Cardiac muscle cell (in vitro differentiated cells and primary cell): ENCODE data around the gene CHMP2A. TPM values are rescaled to one million over a fixed set of nuclear protein-coding genes. Genes with fewer than 3 reads are reported as not detected.

ENCODE experiments used
- DNase-seq, 2 donors: peaks; one replicate each; pipeline versions ENCODE4 v3.0.0 to v3.0.0-alpha.2; 2010 to 2017; ENCODE audit warnings: low read depth in 1 of 2, low spot score in 1 of 2
- H3K27ac ChIP-seq: fragments of 200-600 bp; sonication (generic); 2 replicates; pipeline ENCODE4 v1.5.1; 2016
- H3K27me3 ChIP-seq: fragments of 200-600 bp; sonication (generic); 2 replicates; pipeline ENCODE4 v1.6.0; 2016; ENCODE audit warnings: control low read depth
- H3K36me3 ChIP-seq: fragments of 200-600 bp; sonication (generic); 2 replicates; pipeline ENCODE4 v1.5.1; 2016; ENCODE audit warnings: control low read depth
- H3K4me1 ChIP-seq: fragments of 200-600 bp; sonication (generic); 2 replicates; pipeline ENCODE4 v1.8.1; 2017; ENCODE audit warnings: low read depth, mild to moderate bottlenecking, mixed run types
- H3K4me3 ChIP-seq: fragments of 200-600 bp; sonication (generic); 2 replicates; pipeline ENCODE4 v1.5.1; 2016; ENCODE audit warnings: mild to moderate bottlenecking
- H3K9me3 ChIP-seq: fragments of 200-600 bp; sonication (generic); 2 replicates; pipeline ENCODE4 v1.5.1; 2017; ENCODE audit warnings: low read depth, mild to moderate bottlenecking, control low read depth
- CTCF ChIP-seq: IDR thresholded peaks from 2 replicates; pipeline ENCODE4 v1.5.1; 2012; ENCODE audit warnings: low read depth, mild to moderate bottlenecking, low read length
- polyA plus RNA-seq: library from polyadenylated mRNA; unstranded; fragments of >200 nt; fragmentation: Nextera tagmentation; extraction: Ambion mirVana; gene quantifications from 2 replicates; pipeline ENCODE4 v1.2.1, GENCODE V29; 2016
- total RNA-seq: library from RNA; depleted of rRNA; stranded (reverse); fragments of >200 nt; gene quantifications from 2 replicates; pipeline ENCODE4 v1.2.3, GENCODE V29; 2016

CHMP2A gene
- total and polyA plus RNA-seq, 2 experiments from 2014 or later = 247 to 265 TPM

GRCh38 chr19:58547323-58548312, 7.3 kb downstream of the CHMP2A start:
- Histone ChIP-seq H3K27me3 (peaks cover 4% of the 10 kb centered on the region), H3K4me1 (peaks cover 12% of the 10 kb centered on the region), H3K27ac (no peak overlapping the region), H3K4me3 (no peak overlapping the region), H3K9me3 (no peaks in the 10 kb centered on the region), H3K36me3 (peaks cover 47% of the 10 kb centered on the region)
- DNase-seq = no peak
- TF ChIP-seq CTCF = no peak

- Histone ChIP-seq H3K9me3 (no peaks in the 10 kb centered on the region), H3K4me3 (peak overlapping the region; percentile 84), H3K4me1 (peaks cover 12% of the 10 kb centered on the region), H3K27ac (peak overlapping the region; percentile 42), H3K27me3 (peaks cover 15% of the 10 kb centered on the region), H3K36me3 (peaks cover 39% of the 10 kb centered on the region)
- no peak for DNase-seq
- TF ChIP-seq CTCF = no peak
Observed at GRCh38 chr19:58546019-58546530, 8.8 kb downstream of the CHMP2A start.

- Histone ChIP-seq H3K27me3 (peaks cover 17% of the 10 kb centered on the region), H3K27ac (peak overlapping the region; percentile 90), H3K4me1 (peaks cover 12% of the 10 kb centered on the region), H3K36me3 (peaks cover 33% of the 10 kb centered on the region), H3K4me3 (peak overlapping the region; percentile 84), H3K9me3 (no peaks in the 10 kb centered on the region)
- DNase-seq = no peak
- no peak for TF ChIP-seq CTCF
Observed at GRCh38 chr19:58545286-58546018, 9.5 kb downstream of the CHMP2A start.

GRCh38 chr19:58544591-58545285, 10.2 kb downstream of the CHMP2A start:
- H3K4me3 ChIP-seq = peak overlapping the region; percentile 84
- peaks cover 12% of the 10 kb centered on the region for H3K4me1 ChIP-seq
- peak; percentile 66 to 76 for DNase-seq
- peaks cover 27% of the 10 kb centered on the region for H3K36me3 ChIP-seq
- TF ChIP-seq CTCF = no peak
- peaks cover 20% of the 10 kb centered on the region for H3K27me3 ChIP-seq
- H3K9me3 ChIP-seq = no peaks in the 10 kb centered on the region
- peak overlapping the region; percentile 90 for H3K27ac ChIP-seq
